K562 (cell line): ENCODE measurements around the gene USP2. TPM values are rescaled to one million over a fixed set of nuclear protein-coding genes. Genes with fewer than 3 reads are reported as not detected.

Experiments used
- CBX3 ChIP-seq, 2 experiments: IDR thresholded peaks; 1 replicate in 1 of 2; 2 replicates in 1 of 2; pipeline ENCODE4 v1.6.1; 2012; ENCODE audit warnings: inconsistent platforms in 2 of 2, low read length in 2 of 2, borderline replicate concordance in 1 of 2, control low read depth in 1 of 2
- CHCHD3 ChIP-seq: fragments of 250-450 bp; sonication (Bioruptor Pico); IDR thresholded peaks from 2 replicates; pipeline ENCODE4 v2.1.2; 2022; ENCODE audit warnings: mild to moderate bottlenecking
- ERF ChIP-seq: fragments of 450-650 bp; formaldehyde crosslinking; IDR thresholded peaks from 2 replicates; pipeline ENCODE4 v1.4.0; 2020; ENCODE audit warnings: mild to moderate bottlenecking, mixed read lengths
- EZH2 ChIP-seq: IDR thresholded peaks from 2 replicates; pipeline ENCODE4 v1.6.1; 2012; ENCODE audit warnings: low read depth, mild to moderate bottlenecking, inconsistent platforms, low read length, borderline replicate concordance
- HOXB6 ChIP-seq: fragments of 250-450 bp; sonication (Bioruptor Pico); IDR thresholded peaks from 2 replicates; pipeline ENCODE4 v1.5.1; 2022; ENCODE audit warnings: mild to moderate bottlenecking, borderline replicate concordance
- JUND ChIP-seq, 2 experiments: IDR thresholded peaks; 2 replicates in 1 of 2; 3 replicates in 1 of 2; pipeline ENCODE4 v1.6.1; 2011; ENCODE audit warnings: borderline replicate concordance in 2 of 2, low read depth in 2 of 2, low read length in 2 of 2, improper control_type of control experiment in 1 of 2, missing biosample characterization in 1 of 2, missing genetic modification characterization in 1 of 2, missing genetic modification reagents in 1 of 2
- KDM5B ChIP-seq: fragments of 200-600 bp; sonication (generic); IDR thresholded peaks from 2 replicates; pipeline ENCODE4 v1.6.1; 2012; ENCODE audit warnings: low read depth, mild to moderate bottlenecking, moderate library complexity, low read length, control low read depth, inconsistent platforms; ENCODE audit not compliant: insufficient replicate concordance
- PML ChIP-seq: IDR thresholded peaks from 2 replicates; pipeline ENCODE4 v1.6.1; 2012; ENCODE audit warnings: low read length, inconsistent platforms
- RBM14 ChIP-seq: fragments of 200-400 bp; formaldehyde crosslinking; IDR thresholded peaks from 2 replicates; pipeline ENCODE4 v1.6.1; 2018; ENCODE audit warnings: low read depth, mild to moderate bottlenecking, low read length, moderate library complexity, borderline replicate concordance; ENCODE audit not compliant: insufficient read depth
- TBP ChIP-seq: optimal IDR thresholded peaks from 2 replicates; pipeline ENCODE3; 2011; ENCODE audit warnings: low read depth, low read length, improper control_type of control experiment
- ZBTB7A ChIP-seq: IDR thresholded peaks from 2 replicates; pipeline ENCODE4 v1.6.1; 2011; ENCODE audit warnings: low read depth, mild to moderate bottlenecking, low read length, moderate library complexity, borderline replicate concordance; ENCODE audit not compliant: control insufficient read depth
- ZFX ChIP-seq: sonication (generic); formaldehyde crosslinking; IDR thresholded peaks from 2 replicates; pipeline ENCODE4 v1.8.0; 2022; ENCODE audit warnings: mild to moderate bottlenecking, missing genetic modification reagents, moderate library complexity
- ZNF444 ChIP-seq: fragments of 250-450 bp; sonication (Bioruptor Pico); IDR thresholded peaks from 2 replicates; pipeline ENCODE4 v1.4.0; 2020; ENCODE audit warnings: mild to moderate bottlenecking, moderate library complexity
- ZNF75A ChIP-seq: fragments of 450-650 bp; formaldehyde crosslinking; IDR thresholded peaks from 2 replicates; pipeline ENCODE4 v1.4.0; 2020; ENCODE audit warnings: mild to moderate bottlenecking
- polyA plus RNA-seq, 8 experiments: library from polyadenylated mRNA; depleted of rRNA in 4 of 8; stranded (reverse) in 5 of 8; unstranded in 3 of 8; fragments of >200 nt; fragmentation: Nextera tagmentation in 2 of 8; fragmentation: Illumina TruSeq in 1 of 8; extraction: Ambion mirVana in 2 of 8; extraction: Trizol in 1 of 8; gene quantifications; 2 replicates each; pipeline versions ENCODE4 v1.2.1 to v1.2.3, GENCODE V29; 2011 to 2014; ENCODE audit warnings: inconsistent platforms in 1 of 8, missing spikeins in 1 of 8
- total RNA-seq, 7 experiments: library from RNA; depleted of rRNA in 6 of 7; stranded (reverse); fragments of >200 nt in 6 of 7; fragmentation: Illumina TruSeq in 2 of 7; extraction: Trizol in 2 of 7; gene quantifications; 2 replicates each; pipeline versions ENCODE4 v1.2.1 to v1.2.3, GENCODE V29; 2011 to 2021; ENCODE audit warnings: low replicate concordance in 1 of 7
- TF ChIP-seq, protein P1 (sequence below): fragments of 450-650 bp; IDR thresholded peaks from 2 replicates; pipeline ENCODE4 v1.6.1; 2017; ENCODE audit warnings: antibody characterized with exemption, mild to moderate bottlenecking

The USP2 gene
- total and polyA plus RNA-seq, 9 of the 15 experiments (the other 6 are each of a cell fraction or from before 2014, with no cell fraction given): 2.8 to 16.9 (median 3.9) TPM

DNA sequence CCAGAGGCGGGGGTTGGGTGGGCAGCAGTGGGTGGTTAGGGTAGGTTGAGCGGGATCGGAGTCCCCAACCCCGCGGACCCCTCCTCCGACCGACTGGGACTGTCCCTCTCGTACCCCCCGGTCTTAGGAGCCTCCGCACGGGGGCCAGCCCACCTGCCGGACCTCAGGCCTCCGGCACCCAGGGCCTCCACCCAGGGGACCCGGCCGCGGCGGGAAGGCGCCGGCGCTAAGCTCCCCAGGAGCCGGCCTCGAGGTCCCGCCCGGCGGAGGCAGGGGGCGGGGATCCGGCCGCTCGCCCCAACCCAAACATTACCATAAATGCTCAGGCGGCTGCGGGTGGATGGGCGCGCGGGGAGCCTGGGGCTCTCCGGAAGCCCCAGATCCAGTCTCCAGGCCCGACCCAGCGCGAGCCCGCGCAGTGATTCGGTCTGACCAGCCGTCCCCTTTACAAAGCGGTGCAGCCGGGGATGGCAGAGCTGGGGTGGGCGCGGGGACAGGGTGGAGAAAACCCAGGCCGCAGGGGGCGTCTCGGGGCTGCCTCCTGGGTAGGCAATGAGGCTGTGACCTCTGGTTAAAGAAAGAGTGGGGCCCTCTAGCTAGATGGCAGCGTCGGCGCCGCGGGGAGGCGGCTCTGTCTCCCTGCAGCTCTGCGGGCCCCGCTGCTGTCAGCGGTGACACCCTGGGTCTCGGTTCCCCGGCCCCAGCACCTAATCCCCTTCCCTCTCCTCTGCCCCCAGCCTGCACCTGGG lies 60.5 kb downstream of the USP2 start (continued):
- TF ChIP-seq RBM14 (0 out of 2 replicates have a peak, but pooled peaks have one; percentile 49), KDM5B (peak; percentile 49), JUND (IDR thresholded peaks at IDR 0.05; ENCODE audit: borderline replicate concordance, low read depth, low read length) (peak; percentile 20; the same call in 1 of the 2 replicates), JUND (tag; IDR thresholded peaks at IDR 0.05; ENCODE audit: borderline replicate concordance, low read depth, low read length) (no peak), EZH2 (no peak), HOXB6 (CRISPR knock-in tag) (no peak), PML (no peak; the same call in 1 of the 2 replicates), ZNF75A (CRISPR knock-in tag) (no peak), CHCHD3 (peak; percentile 14; the same call in 1 of the 2 replicates), CBX3 (IDR thresholded peaks at IDR 0.05; ENCODE audit: borderline replicate concordance in 1 of 2, low read length in 2 of 2) (no peak), ZBTB7A (peak; percentile 35), TBP (peak; percentile 46), ZFX (CRISPR knock-in tag) (peak; percentile 94), ZNF444 (CRISPR knock-in tag) (no peak), ERF (CRISPR knock-in tag) (no peak)
- TF ChIP-seq, protein P1, sequence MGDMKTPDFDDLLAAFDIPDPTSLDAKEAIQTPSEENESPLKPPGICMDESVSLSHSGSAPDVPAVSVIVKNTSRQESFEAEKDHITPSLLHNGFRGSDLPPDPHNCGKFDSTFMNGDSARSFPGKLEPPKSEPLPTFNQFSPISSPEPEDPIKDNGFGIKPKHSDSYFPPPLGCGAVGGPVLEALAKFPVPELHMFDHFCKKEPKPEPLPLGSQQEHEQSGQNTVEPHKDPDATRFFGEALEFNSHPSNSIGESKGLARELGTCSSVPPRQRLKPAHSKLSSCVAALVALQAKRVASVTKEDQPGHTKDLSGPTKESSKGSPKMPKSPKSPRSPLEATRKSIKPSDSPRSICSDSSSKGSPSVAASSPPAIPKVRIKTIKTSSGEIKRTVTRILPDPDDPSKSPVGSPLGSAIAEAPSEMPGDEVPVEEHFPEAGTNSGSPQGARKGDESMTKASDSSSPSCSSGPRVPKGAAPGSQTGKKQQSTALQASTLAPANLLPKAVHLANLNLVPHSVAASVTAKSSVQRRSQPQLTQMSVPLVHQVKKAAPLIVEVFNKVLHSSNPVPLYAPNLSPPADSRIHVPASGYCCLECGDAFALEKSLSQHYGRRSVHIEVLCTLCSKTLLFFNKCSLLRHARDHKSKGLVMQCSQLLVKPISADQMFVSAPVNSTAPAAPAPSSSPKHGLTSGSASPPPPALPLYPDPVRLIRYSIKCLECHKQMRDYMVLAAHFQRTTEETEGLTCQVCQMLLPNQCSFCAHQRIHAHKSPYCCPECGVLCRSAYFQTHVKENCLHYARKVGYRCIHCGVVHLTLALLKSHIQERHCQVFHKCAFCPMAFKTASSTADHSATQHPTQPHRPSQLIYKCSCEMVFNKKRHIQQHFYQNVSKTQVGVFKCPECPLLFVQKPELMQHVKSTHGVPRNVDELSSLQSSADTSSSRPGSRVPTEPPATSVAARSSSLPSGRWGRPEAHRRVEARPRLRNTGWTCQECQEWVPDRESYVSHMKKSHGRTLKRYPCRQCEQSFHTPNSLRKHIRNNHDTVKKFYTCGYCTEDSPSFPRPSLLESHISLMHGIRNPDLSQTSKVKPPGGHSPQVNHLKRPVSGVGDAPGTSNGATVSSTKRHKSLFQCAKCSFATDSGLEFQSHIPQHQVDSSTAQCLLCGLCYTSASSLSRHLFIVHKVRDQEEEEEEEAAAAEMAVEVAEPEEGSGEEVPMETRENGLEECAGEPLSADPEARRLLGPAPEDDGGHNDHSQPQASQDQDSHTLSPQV: peak; percentile 60
